DOHH2 (cell line): Measurements from ENCODE around the gene FOXD2.

Source experiments
- EZH2phosphoT487 ChIP-seq: fragments of 200-600 bp; sonication (generic); IDR thresholded peaks from 2 replicates; pipeline ENCODE4 v1.6.1; 2017; ENCODE audit warnings: borderline replicate concordance, mild to moderate bottlenecking, antibody characterized with exemption, low read length, moderate library complexity, mixed read lengths
- TF ChIP-seq, protein P1 (sequence below): fragments of 200-600 bp; sonication (generic); IDR thresholded peaks from one replicate; pipeline ENCODE4 v1.5.1; 2014; ENCODE audit warnings: antibody characterized with exemption, mild to moderate bottlenecking, low read depth, low read length; ENCODE audit not compliant: poor library complexity, severe bottlenecking

DNA sequence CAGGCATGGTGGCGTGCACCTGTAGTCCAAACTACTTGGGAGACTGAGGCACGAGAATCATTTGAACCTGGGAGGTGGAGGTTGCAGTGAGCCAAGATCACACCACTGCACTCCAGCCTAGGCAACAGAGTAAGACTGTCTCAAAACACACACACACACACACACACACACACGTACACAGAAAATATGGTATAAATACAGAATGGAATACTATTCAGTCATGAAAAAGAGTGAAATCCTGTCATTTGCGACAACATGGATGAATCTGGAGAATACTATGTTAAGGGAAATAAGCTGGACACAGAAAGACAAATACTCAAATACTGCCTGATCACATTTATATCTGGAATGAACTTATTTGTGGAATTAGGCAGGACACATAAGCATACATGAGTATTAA is 18.4 kb downstream of the FOXD2 start:
- TF ChIP-seq, protein P1, sequence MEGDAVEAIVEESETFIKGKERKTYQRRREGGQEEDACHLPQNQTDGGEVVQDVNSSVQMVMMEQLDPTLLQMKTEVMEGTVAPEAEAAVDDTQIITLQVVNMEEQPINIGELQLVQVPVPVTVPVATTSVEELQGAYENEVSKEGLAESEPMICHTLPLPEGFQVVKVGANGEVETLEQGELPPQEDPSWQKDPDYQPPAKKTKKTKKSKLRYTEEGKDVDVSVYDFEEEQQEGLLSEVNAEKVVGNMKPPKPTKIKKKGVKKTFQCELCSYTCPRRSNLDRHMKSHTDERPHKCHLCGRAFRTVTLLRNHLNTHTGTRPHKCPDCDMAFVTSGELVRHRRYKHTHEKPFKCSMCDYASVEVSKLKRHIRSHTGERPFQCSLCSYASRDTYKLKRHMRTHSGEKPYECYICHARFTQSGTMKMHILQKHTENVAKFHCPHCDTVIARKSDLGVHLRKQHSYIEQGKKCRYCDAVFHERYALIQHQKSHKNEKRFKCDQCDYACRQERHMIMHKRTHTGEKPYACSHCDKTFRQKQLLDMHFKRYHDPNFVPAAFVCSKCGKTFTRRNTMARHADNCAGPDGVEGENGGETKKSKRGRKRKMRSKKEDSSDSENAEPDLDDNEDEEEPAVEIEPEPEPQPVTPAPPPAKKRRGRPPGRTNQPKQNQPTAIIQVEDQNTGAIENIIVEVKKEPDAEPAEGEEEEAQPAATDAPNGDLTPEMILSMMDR: no peak
- no peak for TF ChIP-seq EZH2phosphoT487
